Activated T-helper 1 cell treated with Interleukin-2 at 50 U/mL for 16 hours (primary cell): ENCODE measurements around the gene CFAP74.
A peak's percentile ranks its signal among the peaks of the same experiment; 100 is the strongest.
"Not testable (repeated sequence)": the region's sequence is repeated elsewhere in the genome, so short reads cannot be mapped to it uniquely, and the experiment has no call there.

ENCODE experiments used
- DNase-seq: peaks from one replicate; pipeline ENCODE4 v3.0.0-alpha.2; 2020; ENCODE audit warnings: low read depth

The CFAP74 gene

GRCh38 chr1:1950940-1951339, 52.6 kb downstream of the CFAP74 start:
- DNase-seq, result no peak

DNA sequence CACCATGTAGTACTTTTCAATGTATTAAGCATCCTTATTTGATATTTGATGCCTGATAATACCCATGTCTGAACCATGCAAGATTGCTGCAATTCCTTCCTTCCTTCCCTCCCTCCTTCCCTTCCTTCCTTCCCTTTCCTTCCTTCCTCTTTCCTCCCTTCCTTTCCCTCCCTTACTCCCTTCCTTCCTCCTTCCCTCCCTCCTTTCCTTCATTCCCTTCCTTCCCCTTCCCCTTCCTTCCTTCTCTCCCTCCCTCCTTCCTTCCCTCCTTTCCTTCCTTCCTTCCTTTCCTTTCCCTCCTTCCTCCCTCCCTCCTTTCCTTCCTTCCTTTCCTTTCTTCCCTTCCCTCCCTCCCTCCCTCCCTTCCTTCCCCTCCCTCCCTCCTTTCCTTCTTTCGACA, 54.8 kb downstream of the CFAP74 start:
- DNase-seq, result no peak

DNA sequence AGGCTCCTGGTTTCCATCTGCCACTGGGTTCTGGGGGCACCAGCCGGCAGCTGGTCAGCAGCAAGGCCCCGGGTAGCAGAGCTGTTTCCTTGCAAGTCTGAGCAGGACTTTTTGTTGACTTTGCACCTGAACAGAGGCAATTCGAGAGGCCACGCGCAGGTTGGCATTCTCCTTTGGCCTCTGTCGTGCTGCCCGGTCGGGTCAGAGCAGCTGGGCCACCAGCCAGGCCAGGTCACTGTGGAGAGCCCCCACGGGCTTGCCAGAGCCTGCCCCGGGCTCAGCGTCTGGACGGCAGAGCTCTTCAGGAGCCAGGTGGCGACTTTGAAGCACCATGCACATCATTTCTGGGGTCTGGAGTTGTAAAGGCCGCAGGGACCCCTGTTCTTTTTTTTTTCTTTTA, 56.1 kb downstream of the CFAP74 start:
- no peak for DNase-seq

GRCh38 chr1:1946540-1946939, 57.0 kb downstream of the CFAP74 start:
- no peak for DNase-seq

GRCh38 chr1:1945782-1946393, 57.7 kb downstream of the CFAP74 start:
- no peak for DNase-seq

GRCh38 chr1:1943834-1944570, 59.6 kb downstream of the CFAP74 start:
- peak; percentile 38 for DNase-seq

GRCh38 chr1:1942753-1943656, 60.6 kb downstream of the CFAP74 start:
- no peak for DNase-seq

GRCh38 chr1:1941868-1942752, 61.5 kb downstream of the CFAP74 start:
- DNase-seq, result no peak

GRCh38 chr1:1941211-1941841, 62.3 kb downstream of the CFAP74 start:
- no peak for DNase-seq

- DNase-seq, result no peak
These were observed 63.5 kb downstream of the CFAP74 start for GRCh38 chr1:1940123-1940425.

DNA sequence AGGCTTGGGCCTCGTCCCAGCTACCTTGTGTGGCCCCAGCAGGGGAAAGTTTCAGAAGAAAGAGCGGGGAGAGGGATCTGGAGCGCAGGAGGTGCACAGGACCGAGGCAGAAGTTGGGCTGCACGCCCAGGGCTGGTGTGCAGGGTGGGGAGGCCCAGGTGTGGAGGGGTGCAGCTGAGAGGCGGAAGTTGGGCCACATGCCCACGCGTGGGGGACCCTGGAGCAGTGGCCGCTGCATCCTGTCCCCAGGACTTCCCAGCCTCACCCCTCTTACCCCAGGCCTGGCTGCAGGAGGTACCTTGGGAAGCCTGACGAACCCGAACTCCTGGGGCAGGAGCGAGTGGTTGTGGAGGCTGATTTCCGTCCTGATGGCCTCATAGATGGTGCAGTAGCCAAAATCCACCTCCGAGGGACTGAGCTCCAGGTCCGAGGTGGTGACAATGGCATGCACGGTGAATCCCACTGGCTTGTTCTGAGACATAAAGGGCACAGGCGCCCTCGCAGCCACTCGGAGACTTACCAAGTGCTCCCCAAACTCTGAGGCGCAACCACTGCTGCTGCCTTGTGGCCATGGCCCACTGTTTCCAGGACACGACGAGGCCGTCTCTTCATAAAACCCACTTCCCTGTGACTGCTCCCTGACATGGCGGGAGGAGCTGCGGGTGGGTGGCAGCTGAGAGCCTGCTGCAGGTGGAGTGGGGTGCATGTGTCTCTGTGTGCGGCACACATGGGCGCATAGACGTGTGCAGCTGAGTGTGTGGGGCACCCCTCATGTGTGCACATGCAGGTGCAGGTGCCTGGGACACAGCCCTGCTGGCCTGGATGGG, 64.1 kb downstream of the CFAP74 start:
- DNase-seq, result no peak

DNA sequence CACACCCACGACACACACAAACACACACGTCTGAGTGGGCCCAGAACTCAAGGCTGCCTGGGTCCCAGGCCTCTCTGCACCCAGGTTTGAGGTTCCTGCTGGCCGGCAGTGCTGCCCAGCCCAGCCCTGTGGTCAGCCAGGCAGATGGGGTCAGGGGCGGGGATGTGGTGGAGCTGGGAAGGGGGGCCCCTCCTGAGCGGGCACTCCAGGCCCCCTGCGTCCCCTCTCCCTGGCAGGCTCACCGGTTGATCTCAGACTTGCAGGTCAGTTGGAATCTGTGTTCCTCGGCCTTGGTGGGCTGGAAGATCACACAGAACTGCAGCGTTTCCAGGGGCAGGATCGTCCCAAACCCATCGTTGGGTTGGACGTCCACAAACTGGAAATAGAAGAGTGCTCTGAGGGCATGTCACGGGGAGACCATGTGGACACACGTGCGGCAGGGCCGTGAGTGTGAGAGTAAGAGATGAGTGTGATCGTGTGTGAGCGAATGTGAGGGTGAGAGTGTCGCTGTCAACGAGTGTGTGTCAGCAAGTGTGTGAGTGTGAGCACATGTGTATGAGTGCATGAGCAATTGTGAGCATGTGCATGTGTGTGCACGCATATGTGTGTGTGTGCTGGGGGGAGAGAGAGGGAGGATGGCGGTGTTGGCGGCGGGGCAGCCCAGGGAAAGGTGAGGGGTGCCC, 64.8 kb downstream of the CFAP74 start:
- DNase-seq, result no peak

GRCh38 chr1:1938276-1938573, 65.4 kb downstream of the CFAP74 start:
- DNase-seq, result no peak

DNA sequence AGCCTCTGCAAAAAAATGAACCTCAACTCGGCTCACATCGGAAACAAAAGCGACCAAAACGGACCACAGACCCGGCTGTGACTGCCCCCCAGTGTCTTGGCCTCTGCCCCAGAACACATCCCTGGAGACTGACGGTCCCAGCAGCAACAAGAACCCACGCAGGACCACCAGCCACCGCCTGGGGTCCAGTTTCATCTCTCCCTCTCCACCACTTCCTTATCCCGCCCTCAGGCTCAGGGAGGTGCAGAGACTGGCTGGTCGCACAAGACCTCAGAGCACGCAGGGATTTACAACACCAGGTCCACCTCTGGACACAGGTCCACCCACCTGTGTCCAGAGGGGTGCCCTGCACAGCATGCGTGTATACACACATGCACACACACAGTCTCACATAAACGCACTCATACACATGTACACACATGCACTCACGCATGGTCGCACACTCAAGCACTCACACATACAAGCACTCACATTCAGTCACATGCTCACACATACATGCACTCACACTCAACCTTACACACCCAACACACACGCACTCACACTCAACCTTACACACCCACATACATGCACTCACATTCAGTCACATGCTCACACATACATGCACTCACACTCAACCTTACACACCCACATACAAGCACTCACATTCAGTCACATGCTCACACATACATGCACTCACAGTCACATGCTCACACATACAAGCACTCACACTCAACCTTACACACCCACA, 65.9 kb downstream of the CFAP74 start:
- no peak for DNase-seq

DNA sequence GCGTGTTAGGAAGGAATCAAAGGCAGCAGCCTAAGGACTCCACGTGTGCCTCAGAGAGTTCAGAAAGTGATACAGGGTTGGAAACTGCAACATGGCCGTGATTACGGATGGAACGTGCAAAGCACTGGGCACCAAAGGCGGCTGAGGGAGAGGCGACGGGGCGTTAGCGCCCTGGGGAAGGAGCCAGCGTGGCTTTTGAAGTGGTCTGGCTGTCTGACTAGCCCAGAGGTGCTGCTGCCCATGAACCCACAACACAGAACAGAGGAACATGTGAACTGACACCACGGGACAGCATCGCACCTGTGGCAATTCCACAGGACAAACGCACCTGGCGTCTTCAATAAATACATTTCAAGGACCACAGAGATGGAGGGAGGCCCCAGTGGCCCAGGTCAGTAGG, 66.5 kb downstream of the CFAP74 start:
- no peak for DNase-seq

DNA sequence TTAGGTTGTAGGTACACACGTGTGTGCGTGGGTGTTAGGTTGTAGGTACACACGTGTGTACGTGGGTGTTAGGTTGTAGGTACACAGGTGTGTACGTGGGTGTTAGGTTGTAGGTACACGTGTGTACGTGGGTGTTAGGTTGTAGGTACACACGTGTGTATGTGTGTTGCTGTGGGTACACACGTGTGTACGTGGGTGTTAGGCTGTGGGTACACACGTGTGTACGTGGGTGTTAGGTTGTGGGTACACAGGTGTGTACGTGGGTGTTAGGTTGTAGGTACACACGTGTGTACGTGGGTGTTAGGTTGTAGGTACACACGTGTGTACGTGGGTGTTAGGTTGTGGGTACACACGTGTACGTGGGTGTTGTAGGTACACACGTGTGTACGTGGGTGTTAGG, 68.7 kb downstream of the CFAP74 start:
- not testable (repeated sequence) for DNase-seq

- DNase-seq, result no peak
These were observed 73.7 kb downstream of the CFAP74 start for GRCh38 chr1:1929639-1930545.

- DNase-seq, result no peak
These were observed 74.4 kb downstream of the CFAP74 start for GRCh38 chr1:1929102-1929638.
